Activated naive CD8-positive, alpha-beta T cell (primary cell): ENCODE measurements around the gene SCYL1.
"Not testable (repeated sequence)": the region's sequence is repeated elsewhere in the genome, so short reads cannot be mapped to it uniquely, and the experiment has no call there.

ENCODE experiments used
- H3K27ac Mint-ChIP-seq: one replicate; pipeline ENCODE4 v1.8.0; 2021; ENCODE audit warnings: mixed read lengths
- H3K27me3 Mint-ChIP-seq: one replicate; pipeline ENCODE4 v1.8.0; 2021; ENCODE audit warnings: mixed read lengths
- H3K36me3 Mint-ChIP-seq: one replicate; pipeline ENCODE4 v1.8.0; 2021; ENCODE audit warnings: mixed read lengths
- H3K4me1 Mint-ChIP-seq: one replicate; pipeline ENCODE4 v1.8.0; 2021; ENCODE audit warnings: low read depth, mixed read lengths
- H3K4me3 Mint-ChIP-seq: one replicate; pipeline ENCODE4 v1.8.0; 2021; ENCODE audit warnings: mild to moderate bottlenecking, mixed read lengths
- H3K9me3 Mint-ChIP-seq: one replicate; pipeline ENCODE4 v1.8.0; 2021; ENCODE audit warnings: low read depth, mixed read lengths

The SCYL1 gene

GRCh38 chr11:65500387-65501185 is 24.3 kb upstream of the SCYL1 start:
- Mint-ChIP-seq H3K27ac (no peak overlapping the region), H3K4me3 (no peak overlapping the region), H3K36me3 (peaks cover 35% of the 10 kb centered on the region), H3K9me3 (no peaks in the 10 kb centered on the region), H3K27me3 (no peaks in the 10 kb centered on the region), H3K4me1 (peaks cover 43% of the 10 kb centered on the region)

GRCh38 chr11:65501186-65501471 is 23.8 kb upstream of the SCYL1 start:
- no peaks in the 10 kb centered on the region for H3K9me3 Mint-ChIP-seq
- H3K36me3 Mint-ChIP-seq = peaks cover 40% of the 10 kb centered on the region
- no peaks in the 10 kb centered on the region for H3K27me3 Mint-ChIP-seq
- H3K4me3 Mint-ChIP-seq = no peak overlapping the region
- H3K4me1 Mint-ChIP-seq = peaks cover 43% of the 10 kb centered on the region
- no peak overlapping the region for H3K27ac Mint-ChIP-seq

GRCh38 chr11:65501472-65502273 is 23.2 kb upstream of the SCYL1 start:
- H3K36me3 Mint-ChIP-seq = peaks cover 42% of the 10 kb centered on the region
- no peak overlapping the region for H3K4me3 Mint-ChIP-seq
- no peaks in the 10 kb centered on the region for H3K27me3 Mint-ChIP-seq
- no peaks in the 10 kb centered on the region for H3K9me3 Mint-ChIP-seq
- H3K4me1 Mint-ChIP-seq = peaks cover 43% of the 10 kb centered on the region
- H3K27ac Mint-ChIP-seq = no peak overlapping the region

GRCh38 chr11:65502274-65502554 is 22.7 kb upstream of the SCYL1 start:
- Mint-ChIP-seq H3K27ac (no peak overlapping the region), H3K36me3 (peaks cover 42% of the 10 kb centered on the region), H3K9me3 (no peaks in the 10 kb centered on the region), H3K27me3 (no peaks in the 10 kb centered on the region), H3K4me3 (no peak overlapping the region), H3K4me1 (peaks cover 44% of the 10 kb centered on the region)

- Mint-ChIP-seq H3K36me3 (peaks cover 42% of the 10 kb centered on the region), H3K4me1 (peaks cover 49% of the 10 kb centered on the region), H3K4me3 (no peak overlapping the region), H3K27me3 (no peaks in the 10 kb centered on the region), H3K27ac (no peak overlapping the region), H3K9me3 (no peaks in the 10 kb centered on the region)
These were observed 22.1 kb upstream of the SCYL1 start for GRCh38 chr11:65502555-65503367.

- Mint-ChIP-seq H3K4me3 (no peak overlapping the region), H3K36me3 (peaks cover 42% of the 10 kb centered on the region), H3K27ac (peak overlapping the region; percentile 90), H3K4me1 (peaks cover 48% of the 10 kb centered on the region), H3K27me3 (no peaks in the 10 kb centered on the region), H3K9me3 (no peaks in the 10 kb centered on the region)
These were observed 21.4 kb upstream of the SCYL1 start for GRCh38 chr11:65503368-65503948.

- Mint-ChIP-seq H3K9me3 (no peaks in the 10 kb centered on the region), H3K27ac (peak overlapping the region; percentile 90), H3K27me3 (no peaks in the 10 kb centered on the region), H3K36me3 (peaks cover 42% of the 10 kb centered on the region), H3K4me1 (peaks cover 44% of the 10 kb centered on the region), H3K4me3 (no peak overlapping the region)
These were observed 20.8 kb upstream of the SCYL1 start for GRCh38 chr11:65503949-65504673.

- Mint-ChIP-seq H3K27ac (peak overlapping the region; percentile 90), H3K4me3 (no peak overlapping the region)
These were observed 20.0 kb upstream of the SCYL1 start for GRCh38 chr11:65504674-65505465.

GRCh38 chr11:65505466-65506289 is 19.2 kb upstream of the SCYL1 start:
- H3K27me3 Mint-ChIP-seq = no peaks in the 10 kb centered on the region
- H3K36me3 Mint-ChIP-seq = peaks cover 42% of the 10 kb centered on the region
- peaks cover 48% of the 10 kb centered on the region for H3K4me1 Mint-ChIP-seq
- H3K4me3 Mint-ChIP-seq = no peak overlapping the region
- H3K9me3 Mint-ChIP-seq = no peaks in the 10 kb centered on the region
- H3K27ac Mint-ChIP-seq = peak overlapping the region; percentile 90

More at GRCh38 chr11:65504674-65505465, 20.0 kb upstream of the SCYL1 start:
- no peaks in the 10 kb centered on the region for H3K9me3 Mint-ChIP-seq
- H3K4me1 Mint-ChIP-seq = peaks cover 44% of the 10 kb centered on the region
- H3K36me3 Mint-ChIP-seq = peaks cover 42% of the 10 kb centered on the region
- H3K27me3 Mint-ChIP-seq = no peaks in the 10 kb centered on the region

- no peak overlapping the region for H3K4me3 Mint-ChIP-seq
- no peaks in the 10 kb centered on the region for H3K9me3 Mint-ChIP-seq
- H3K4me1 Mint-ChIP-seq = peaks cover 49% of the 10 kb centered on the region
- H3K36me3 Mint-ChIP-seq = peaks cover 36% of the 10 kb centered on the region
- peak overlapping the region; percentile 90 for H3K27ac Mint-ChIP-seq
- no peaks in the 10 kb centered on the region for H3K27me3 Mint-ChIP-seq
These were observed 18.6 kb upstream of the SCYL1 start for GRCh38 chr11:65506290-65506771.

GRCh38 chr11:65506772-65507505 is 17.9 kb upstream of the SCYL1 start:
- Mint-ChIP-seq H3K9me3 (no peaks in the 10 kb centered on the region), H3K27ac (peak overlapping the region; percentile 90), H3K27me3 (no peaks in the 10 kb centered on the region), H3K36me3 (peaks cover 30% of the 10 kb centered on the region), H3K4me1 (peaks cover 49% of the 10 kb centered on the region), H3K4me3 (no peak overlapping the region)

- H3K9me3 Mint-ChIP-seq, H3K27ac Mint-ChIP-seq, H3K27me3 Mint-ChIP-seq, H3K4me3 Mint-ChIP-seq, H3K36me3 Mint-ChIP-seq: not testable (repeated sequence)
- peaks cover 16% of the 10 kb centered on the region for H3K4me1 Mint-ChIP-seq
These were observed 12.6 kb upstream of the SCYL1 start for GRCh38 chr11:65512311-65512710.
